HG03565 (cell line): Measurements from ENCODE around the gene NOTCH2NLA.
"Not testable (repeated sequence)": the region's sequence is repeated elsewhere in the genome, so short reads cannot be mapped to it uniquely, and the experiment has no call there.

Experiments used
- ATAC-seq: cut with Tn5 transposase; IDR thresholded peaks from one replicate; pipeline ENCODE4 v1.9.1; 2021; ENCODE audit warnings: mild to moderate bottlenecking, moderate library complexity; ENCODE audit not compliant: unreplicated experiment

NOTCH2NLA gene

DNA sequence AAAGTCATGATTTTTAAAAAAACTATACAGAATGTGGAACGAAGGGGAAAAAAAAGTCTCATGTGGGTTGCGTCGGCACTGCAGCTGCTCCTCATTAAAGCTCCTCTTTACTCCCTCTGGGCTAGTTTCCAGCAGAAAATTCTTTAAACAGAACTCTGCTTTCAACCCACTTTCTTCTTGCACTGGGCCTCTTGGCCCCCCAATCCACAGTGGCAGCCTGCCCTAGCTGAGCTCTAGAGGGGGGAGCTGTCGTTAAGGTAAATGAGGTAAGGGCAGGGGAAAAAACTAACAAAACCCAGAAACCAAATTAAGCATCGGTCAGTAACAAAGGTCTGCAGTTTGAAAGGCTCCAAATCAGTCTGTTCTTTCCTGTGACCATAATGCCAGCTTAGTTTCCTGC is 54.3 kb downstream of the NOTCH2NLA start:
- not testable (repeated sequence) for ATAC-seq

DNA sequence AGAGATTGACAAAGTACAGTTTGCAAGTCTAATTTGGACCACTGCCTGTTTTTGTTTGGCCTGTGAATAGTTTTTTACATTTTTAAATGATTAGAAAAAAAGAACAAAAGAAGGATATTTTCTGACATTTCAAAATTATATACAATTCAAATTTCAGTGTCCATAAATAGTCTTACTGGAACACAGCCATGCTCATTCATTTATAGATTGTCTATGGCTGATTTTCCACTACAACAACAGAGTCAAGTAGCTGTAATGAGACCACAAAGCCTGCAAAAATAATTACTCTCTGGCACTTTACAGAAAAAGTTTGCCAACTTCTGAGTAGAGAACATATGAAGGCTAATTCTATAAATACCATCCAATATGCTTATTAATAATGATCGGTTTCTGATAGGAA is 61.1 kb downstream of the NOTCH2NLA start:
- not testable (repeated sequence) for ATAC-seq

DNA sequence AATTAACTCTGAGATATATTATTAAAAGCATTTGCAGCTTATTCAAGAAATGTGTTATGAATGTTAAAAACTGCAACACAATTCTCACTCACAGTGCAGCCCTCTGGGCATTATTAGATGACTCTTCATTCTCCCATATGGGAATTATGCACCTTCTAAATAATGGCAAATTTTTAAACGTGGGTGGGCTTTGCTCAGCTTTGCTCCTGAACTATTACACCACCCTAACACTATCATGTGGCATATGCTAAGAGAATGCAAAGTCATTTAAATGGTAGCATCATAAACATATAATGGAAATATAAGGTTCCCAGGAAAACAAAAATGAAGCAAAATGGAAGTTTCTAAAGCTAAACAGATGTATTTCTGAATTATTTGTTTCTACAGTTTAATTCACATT is 61.5 kb downstream of the NOTCH2NLA start:
- ATAC-seq = not testable (repeated sequence)

DNA sequence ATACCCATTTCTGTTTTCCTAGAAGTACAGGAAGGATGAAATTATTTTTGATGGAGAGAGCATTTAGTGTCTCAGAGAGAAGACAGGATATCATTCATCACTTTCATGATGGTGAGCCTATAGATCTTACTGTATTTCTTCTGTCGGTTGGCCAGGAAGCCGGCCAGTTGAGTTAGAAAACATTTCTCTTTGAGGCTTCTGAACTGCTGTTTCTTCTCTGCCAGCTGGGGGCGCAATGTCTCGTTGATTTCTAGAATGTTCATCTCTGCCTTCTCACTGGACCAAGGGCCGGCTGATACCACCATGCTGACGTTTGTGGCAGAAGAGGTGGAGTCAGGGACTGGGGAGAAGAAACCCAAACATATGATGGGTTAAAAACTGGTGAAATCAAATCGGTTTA is 84.4 kb downstream of the NOTCH2NLA start, which contains the start of gene NBPF10:
NBPF10 (minus strand) TSS at position 340 of the 400 bp plus-strand sequence; CDS start at position 305, 35 bp downstream.
- ATAC-seq = not testable (repeated sequence)
